ENCODE measurements around the gene GCAT. TPM values are rescaled to one million over a fixed set of nuclear protein-coding genes. Genes with fewer than 3 reads are reported as not detected.

GCAT gene
- total RNA-seq, 1 donor from 2014 or later = 14.3 TPM

DNA sequence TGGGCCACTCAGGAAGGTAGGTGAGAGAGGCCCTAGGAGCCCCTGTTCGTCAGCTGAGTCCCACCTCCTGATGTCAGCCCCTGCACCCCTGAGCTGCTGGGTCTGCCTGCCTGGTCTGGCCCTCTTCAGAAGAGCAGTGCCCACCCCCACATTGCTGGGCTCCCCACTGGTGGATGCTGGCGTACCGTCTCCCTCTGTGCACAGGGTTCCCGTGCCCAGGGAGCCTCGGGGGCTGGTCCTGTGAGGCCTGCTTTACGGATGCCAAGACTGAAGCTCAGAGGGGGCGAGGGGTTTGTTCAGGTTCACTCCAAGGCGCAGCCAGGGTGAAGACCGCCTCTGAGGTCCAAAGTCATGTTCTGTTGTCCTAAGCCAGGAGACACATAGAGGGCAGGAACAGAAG lies 44.7 kb upstream of the GCAT start:
- TF ChIP-seq, protein P1, sequence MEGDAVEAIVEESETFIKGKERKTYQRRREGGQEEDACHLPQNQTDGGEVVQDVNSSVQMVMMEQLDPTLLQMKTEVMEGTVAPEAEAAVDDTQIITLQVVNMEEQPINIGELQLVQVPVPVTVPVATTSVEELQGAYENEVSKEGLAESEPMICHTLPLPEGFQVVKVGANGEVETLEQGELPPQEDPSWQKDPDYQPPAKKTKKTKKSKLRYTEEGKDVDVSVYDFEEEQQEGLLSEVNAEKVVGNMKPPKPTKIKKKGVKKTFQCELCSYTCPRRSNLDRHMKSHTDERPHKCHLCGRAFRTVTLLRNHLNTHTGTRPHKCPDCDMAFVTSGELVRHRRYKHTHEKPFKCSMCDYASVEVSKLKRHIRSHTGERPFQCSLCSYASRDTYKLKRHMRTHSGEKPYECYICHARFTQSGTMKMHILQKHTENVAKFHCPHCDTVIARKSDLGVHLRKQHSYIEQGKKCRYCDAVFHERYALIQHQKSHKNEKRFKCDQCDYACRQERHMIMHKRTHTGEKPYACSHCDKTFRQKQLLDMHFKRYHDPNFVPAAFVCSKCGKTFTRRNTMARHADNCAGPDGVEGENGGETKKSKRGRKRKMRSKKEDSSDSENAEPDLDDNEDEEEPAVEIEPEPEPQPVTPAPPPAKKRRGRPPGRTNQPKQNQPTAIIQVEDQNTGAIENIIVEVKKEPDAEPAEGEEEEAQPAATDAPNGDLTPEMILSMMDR (IDR thresholded peaks at IDR 0.05; ENCODE audit: insufficient read depth, low read depth, low read length) = no peak
- TF ChIP-seq EZH2 (IDR thresholded peaks at IDR 0.05; ENCODE audit: insufficient read depth, low read length) = no peak
- FAIRE-seq = no peak
- no peak for DNase-seq (ENCODE audit: low read depth)
- no peak overlapping the region for H3K4me3 Mint-ChIP-seq (ENCODE audit: unreplicated experiment)
- no peaks in the 10 kb centered on the region for H3K27me3 Mint-ChIP-seq (ENCODE audit: low read depth, unreplicated experiment)
- peaks cover 13% of the 10 kb centered on the region for H3K36me3 Mint-ChIP-seq (ENCODE audit: low read depth, unreplicated experiment)
- H4K20me1 ChIP-seq (ENCODE audit: insufficient read depth, low read length) = peaks cover 48% of the 10 kb centered on the region
- no peak overlapping the region for H3K4me2 ChIP-seq (ENCODE audit: low read length)
- H3K9me3 Mint-ChIP-seq (ENCODE audit: unreplicated experiment) = no peaks in the 10 kb centered on the region
- no peaks in the 10 kb centered on the region for H3K79me2 ChIP-seq (ENCODE audit: insufficient read depth, low read length)
- H3K27ac Mint-ChIP-seq (ENCODE audit: unreplicated experiment) = no peak overlapping the region
- H3K4me1 Mint-ChIP-seq (ENCODE audit: low read depth, unreplicated experiment) = no peaks in the 10 kb centered on the region
- H3K36me3 ChIP-seq (ENCODE audit: insufficient read depth, low read length) = peaks cover 30% of the 10 kb centered on the region
- no peak overlapping the region for H2AFZ ChIP-seq (ENCODE audit: low read depth, low read length)
- no peaks in the 10 kb centered on the region for H3K27me3 ChIP-seq (ENCODE audit: insufficient read depth, low read length)
- H3K27ac ChIP-seq (ENCODE audit: low read depth, low read length) = no peak overlapping the region
- H3K4me1 ChIP-seq (ENCODE audit: insufficient read depth, low read length) = no peaks in the 10 kb centered on the region
- no peak overlapping the region for H3K9ac ChIP-seq (ENCODE audit: low read length)
- H3K4me3 ChIP-seq (ENCODE audit: insufficient read depth, low read depth, low read length) = no peak overlapping the region
- H3K9me3 ChIP-seq (ENCODE audit: insufficient read depth, low read depth, low read length) = no peaks in the 10 kb centered on the region

DNA sequence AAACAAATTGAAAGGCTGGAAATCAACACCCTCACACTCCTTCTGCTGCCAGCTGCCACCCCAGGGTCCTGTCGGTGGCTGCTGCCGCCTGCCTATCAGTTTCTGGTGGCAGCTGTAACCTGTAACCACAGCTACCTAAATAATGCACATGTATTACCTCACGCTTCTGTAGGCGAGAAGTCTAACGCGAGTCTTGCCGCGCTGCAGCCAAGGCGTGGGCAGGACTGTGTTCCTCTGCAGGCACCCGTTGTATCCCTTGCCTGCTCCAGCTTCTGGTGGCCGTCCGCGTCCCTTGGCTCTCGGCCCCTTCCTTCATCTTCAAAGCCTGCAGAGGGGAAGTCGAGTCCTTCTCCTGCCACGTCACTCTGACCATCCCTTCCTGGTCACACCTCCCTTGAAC lies 44.1 kb upstream of the GCAT start:
- no peaks in the 10 kb centered on the region for H3K27me3 ChIP-seq (ENCODE audit: insufficient read depth, low read length)
- H3K9ac ChIP-seq (ENCODE audit: low read length) = no peak overlapping the region
- no peak overlapping the region for H3K27ac ChIP-seq (ENCODE audit: low read depth, low read length)
- H3K79me2 ChIP-seq (ENCODE audit: insufficient read depth, low read length) = no peaks in the 10 kb centered on the region
- H3K4me1 Mint-ChIP-seq (ENCODE audit: low read depth, unreplicated experiment) = no peaks in the 10 kb centered on the region
- FAIRE-seq = no peak
- no peak for DNase-seq (ENCODE audit: low read depth)
- H3K27me3 Mint-ChIP-seq (ENCODE audit: low read depth, unreplicated experiment) = no peaks in the 10 kb centered on the region
- no peak overlapping the region for H3K4me3 Mint-ChIP-seq (ENCODE audit: unreplicated experiment)
- no peaks in the 10 kb centered on the region for H3K9me3 ChIP-seq (ENCODE audit: insufficient read depth, low read depth, low read length)
- no peak overlapping the region for H3K4me2 ChIP-seq (ENCODE audit: low read length)
- H4K20me1 ChIP-seq (ENCODE audit: insufficient read depth, low read length) = peaks cover 48% of the 10 kb centered on the region
- no peak overlapping the region for H3K27ac Mint-ChIP-seq (ENCODE audit: unreplicated experiment)
- TF ChIP-seq EZH2 (IDR thresholded peaks at IDR 0.05; ENCODE audit: insufficient read depth, low read length) = no peak
- TF ChIP-seq, protein P1 (IDR thresholded peaks at IDR 0.05; ENCODE audit: insufficient read depth, low read depth, low read length) = no peak
- H3K4me1 ChIP-seq (ENCODE audit: insufficient read depth, low read length) = no peaks in the 10 kb centered on the region
- H3K36me3 ChIP-seq (ENCODE audit: insufficient read depth, low read length) = peaks cover 31% of the 10 kb centered on the region
- peaks cover 11% of the 10 kb centered on the region for H3K36me3 Mint-ChIP-seq (ENCODE audit: low read depth, unreplicated experiment)
- no peaks in the 10 kb centered on the region for H3K9me3 Mint-ChIP-seq (ENCODE audit: unreplicated experiment)
- H3K4me3 ChIP-seq (ENCODE audit: insufficient read depth, low read depth, low read length) = no peak overlapping the region
- H2AFZ ChIP-seq (ENCODE audit: low read depth, low read length) = no peak overlapping the region

DNA sequence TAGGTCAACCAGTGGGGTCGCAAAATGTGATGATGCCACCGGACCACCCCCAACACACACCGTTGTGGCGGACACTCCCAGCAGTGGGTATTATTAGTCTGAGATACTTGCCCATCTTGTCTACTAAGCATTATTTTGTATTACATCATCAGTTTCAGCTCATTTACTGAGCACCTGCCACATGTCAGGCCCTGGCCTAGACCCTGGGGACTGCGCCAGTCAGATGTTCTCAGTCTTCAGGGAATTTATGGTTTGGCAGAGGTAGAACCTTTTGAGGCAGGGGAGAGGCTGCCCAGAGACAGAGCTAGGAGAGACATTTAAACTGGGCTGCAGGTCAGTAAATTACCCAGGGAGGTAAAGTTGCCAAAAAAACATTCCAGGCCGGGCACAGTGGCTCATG lies 43.1 kb upstream of the GCAT start:
- no peaks in the 10 kb centered on the region for H3K9me3 Mint-ChIP-seq (ENCODE audit: unreplicated experiment)
- H3K27ac ChIP-seq (ENCODE audit: low read depth, low read length) = no peak overlapping the region
- no peak overlapping the region for H3K27ac Mint-ChIP-seq (ENCODE audit: unreplicated experiment)
- H3K9ac ChIP-seq (ENCODE audit: low read length) = no peak overlapping the region
- TF ChIP-seq, protein P1 (IDR thresholded peaks at IDR 0.05; ENCODE audit: insufficient read depth, low read depth, low read length) = no peak
- no peak for TF ChIP-seq EZH2 (IDR thresholded peaks at IDR 0.05; ENCODE audit: insufficient read depth, low read length)
- DNase-seq (ENCODE audit: low read depth) (no peak), FAIRE-seq (no peak)
- H3K36me3 ChIP-seq (ENCODE audit: insufficient read depth, low read length) = peaks cover 24% of the 10 kb centered on the region
- no peaks in the 10 kb centered on the region for H3K9me3 ChIP-seq (ENCODE audit: insufficient read depth, low read depth, low read length)
- H4K20me1 ChIP-seq (ENCODE audit: insufficient read depth, low read length) = peaks cover 39% of the 10 kb centered on the region
- no peaks in the 10 kb centered on the region for H3K4me1 Mint-ChIP-seq (ENCODE audit: low read depth, unreplicated experiment)
- H3K36me3 Mint-ChIP-seq (ENCODE audit: low read depth, unreplicated experiment) = peaks cover 11% of the 10 kb centered on the region
- H2AFZ ChIP-seq (ENCODE audit: low read depth, low read length) = no peak overlapping the region
- no peak overlapping the region for H3K4me3 Mint-ChIP-seq (ENCODE audit: unreplicated experiment)
- H3K27me3 Mint-ChIP-seq (ENCODE audit: low read depth, unreplicated experiment) = no peaks in the 10 kb centered on the region
- no peaks in the 10 kb centered on the region for H3K79me2 ChIP-seq (ENCODE audit: insufficient read depth, low read length)
- no peaks in the 10 kb centered on the region for H3K4me1 ChIP-seq (ENCODE audit: insufficient read depth, low read length)
- no peaks in the 10 kb centered on the region for H3K27me3 ChIP-seq (ENCODE audit: insufficient read depth, low read length)
- H3K4me3 ChIP-seq (ENCODE audit: insufficient read depth, low read depth, low read length) = no peak overlapping the region
- H3K4me2 ChIP-seq (ENCODE audit: low read length) = no peak overlapping the region
